Measurements from ENCODE around the gene KIAA0319L.

DNA sequence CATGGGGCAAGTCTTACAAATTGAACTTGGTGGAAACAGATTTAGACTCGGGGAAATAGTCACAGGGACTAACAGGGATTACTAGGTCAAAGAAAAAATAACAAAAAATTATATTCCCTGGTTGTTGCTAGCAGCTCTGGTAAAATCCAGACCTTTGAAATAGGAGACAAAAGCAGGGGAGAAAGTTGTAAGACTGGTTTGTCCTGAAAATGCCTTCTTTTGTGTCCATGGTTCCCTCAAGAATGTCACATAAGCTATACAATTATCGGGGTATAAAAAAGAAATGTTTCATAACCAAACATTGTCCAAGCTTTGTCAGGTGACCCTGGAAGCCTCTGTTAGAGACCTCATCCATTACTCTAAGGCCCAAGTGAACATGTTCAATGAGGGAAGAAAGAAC lies 33.1 kb downstream of the KIAA0319L start:
- TF ChIP-seq, protein P1, sequence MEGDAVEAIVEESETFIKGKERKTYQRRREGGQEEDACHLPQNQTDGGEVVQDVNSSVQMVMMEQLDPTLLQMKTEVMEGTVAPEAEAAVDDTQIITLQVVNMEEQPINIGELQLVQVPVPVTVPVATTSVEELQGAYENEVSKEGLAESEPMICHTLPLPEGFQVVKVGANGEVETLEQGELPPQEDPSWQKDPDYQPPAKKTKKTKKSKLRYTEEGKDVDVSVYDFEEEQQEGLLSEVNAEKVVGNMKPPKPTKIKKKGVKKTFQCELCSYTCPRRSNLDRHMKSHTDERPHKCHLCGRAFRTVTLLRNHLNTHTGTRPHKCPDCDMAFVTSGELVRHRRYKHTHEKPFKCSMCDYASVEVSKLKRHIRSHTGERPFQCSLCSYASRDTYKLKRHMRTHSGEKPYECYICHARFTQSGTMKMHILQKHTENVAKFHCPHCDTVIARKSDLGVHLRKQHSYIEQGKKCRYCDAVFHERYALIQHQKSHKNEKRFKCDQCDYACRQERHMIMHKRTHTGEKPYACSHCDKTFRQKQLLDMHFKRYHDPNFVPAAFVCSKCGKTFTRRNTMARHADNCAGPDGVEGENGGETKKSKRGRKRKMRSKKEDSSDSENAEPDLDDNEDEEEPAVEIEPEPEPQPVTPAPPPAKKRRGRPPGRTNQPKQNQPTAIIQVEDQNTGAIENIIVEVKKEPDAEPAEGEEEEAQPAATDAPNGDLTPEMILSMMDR (IDR thresholded peaks at IDR 0.05) = no peak
- no peak for TF ChIP-seq ZFX (IDR thresholded peaks at IDR 0.05; ENCODE audit: borderline replicate concordance)

Data from 22Rv1 (cell line).